Spleen (tissue), 7 donors: Measurements from ENCODE around the gene C20orf204.

ENCODE experiments used
- POLR2A ChIP-seq, 3 donors: fragments of 450-650 bp; IDR thresholded peaks; one replicate each; pipeline ENCODE4 v1.5.1; 2017; ENCODE audit warnings: antibody characterized with exemption in 3 of 3, mild to moderate bottlenecking in 1 of 3
- POLR2AphosphoS5 ChIP-seq, 3 donors: sonication (generic); formaldehyde crosslinking; IDR thresholded peaks; one replicate each; pipeline ENCODE4 v1.5.1; 2017; ENCODE audit warnings: antibody characterized with exemption in 3 of 3
- TF ChIP-seq, protein P1 (sequence below), 11 experiments: fragments of 200-600 bp in 7 of 11; fragments of 450-650 bp in 4 of 11; sonication (generic) in 4 of 11; IDR thresholded peaks in 8 of 11; conservative IDR thresholded peaks in 3 of 11; 1 replicate in 7 of 11; 2 replicates in 4 of 11; pipeline versions ENCODE4 v1.4.0 to v1.8.0; 2016 to 2021; ENCODE audit warnings: antibody characterized with exemption in 11 of 11, inconsistent platforms in 4 of 11, mild to moderate bottlenecking in 1 of 11
- donor health status: DM: no; HTN: no; CAD: no; lungs with moderate emphysema.
- donor health status: DM: no; HTN: no; CAD: no.
- donor health status: DM: no; HTN: no; CAD: no.

DNA sequence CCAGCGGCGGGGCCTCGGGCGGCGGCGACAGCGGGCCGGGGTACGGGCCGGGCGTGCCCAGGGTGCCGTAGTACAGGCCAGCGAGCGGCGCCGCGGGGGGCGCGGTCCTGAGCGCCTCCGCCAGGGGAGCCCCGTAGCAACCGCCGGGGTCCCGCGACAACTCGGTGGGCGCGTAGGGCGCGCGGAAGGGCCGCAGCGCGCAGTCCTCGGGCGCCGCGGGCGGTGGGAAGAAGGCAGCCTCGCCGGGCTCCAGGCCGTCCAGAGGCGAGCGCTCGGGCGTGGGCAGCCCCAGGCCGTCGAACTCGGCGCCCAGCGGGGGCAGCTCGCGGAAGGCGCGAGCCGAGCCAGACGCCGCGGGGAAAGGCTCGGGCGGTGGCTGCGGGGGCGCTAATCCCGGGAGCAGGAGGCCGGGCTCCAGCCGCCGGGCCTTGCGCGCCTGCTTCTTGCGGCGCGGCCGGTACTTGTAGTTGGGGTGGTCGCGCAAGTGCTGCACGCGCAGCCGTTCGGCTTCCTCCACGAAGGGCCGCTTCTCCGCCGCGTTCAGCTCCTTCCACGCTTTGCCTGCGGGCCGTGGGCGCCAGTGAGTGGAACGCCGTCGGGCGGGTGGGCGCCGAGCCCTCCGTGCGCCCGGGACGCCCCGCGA, 12.5 kb downstream of the C20orf204 start:
- TF ChIP-seq POLR2A (IDR thresholded peaks at IDR 0.05): no peak
- TF ChIP-seq, protein P1, sequence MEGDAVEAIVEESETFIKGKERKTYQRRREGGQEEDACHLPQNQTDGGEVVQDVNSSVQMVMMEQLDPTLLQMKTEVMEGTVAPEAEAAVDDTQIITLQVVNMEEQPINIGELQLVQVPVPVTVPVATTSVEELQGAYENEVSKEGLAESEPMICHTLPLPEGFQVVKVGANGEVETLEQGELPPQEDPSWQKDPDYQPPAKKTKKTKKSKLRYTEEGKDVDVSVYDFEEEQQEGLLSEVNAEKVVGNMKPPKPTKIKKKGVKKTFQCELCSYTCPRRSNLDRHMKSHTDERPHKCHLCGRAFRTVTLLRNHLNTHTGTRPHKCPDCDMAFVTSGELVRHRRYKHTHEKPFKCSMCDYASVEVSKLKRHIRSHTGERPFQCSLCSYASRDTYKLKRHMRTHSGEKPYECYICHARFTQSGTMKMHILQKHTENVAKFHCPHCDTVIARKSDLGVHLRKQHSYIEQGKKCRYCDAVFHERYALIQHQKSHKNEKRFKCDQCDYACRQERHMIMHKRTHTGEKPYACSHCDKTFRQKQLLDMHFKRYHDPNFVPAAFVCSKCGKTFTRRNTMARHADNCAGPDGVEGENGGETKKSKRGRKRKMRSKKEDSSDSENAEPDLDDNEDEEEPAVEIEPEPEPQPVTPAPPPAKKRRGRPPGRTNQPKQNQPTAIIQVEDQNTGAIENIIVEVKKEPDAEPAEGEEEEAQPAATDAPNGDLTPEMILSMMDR (IDR thresholded peaks at IDR 0.05 in 8 of 11, conservative IDR thresholded peaks at IDR 0.05 in 3 of 11): peak in 1 of 11 experiments; percentile 14
- no peak for TF ChIP-seq POLR2AphosphoS5 (IDR thresholded peaks at IDR 0.05)
